GM12892 (cell line): ENCODE results near the gene DKK1.

ENCODE experiments used
- POLR2A ChIP-seq: IDR thresholded peaks from 2 replicates; pipeline ENCODE4 v1.6.1; 2011; ENCODE audit warnings: low read depth, low read length, control low read depth
- POLR2AphosphoS5 ChIP-seq: IDR thresholded peaks from 2 replicates; pipeline ENCODE4 v1.6.1; 2011; ENCODE audit warnings: low read depth, low read length, control low read depth
- TAF1 ChIP-seq: IDR thresholded peaks from 2 replicates; pipeline ENCODE4 v1.6.1; 2011; ENCODE audit warnings: low read depth, mild to moderate bottlenecking, control low read depth, low read length, borderline replicate concordance

DNA sequence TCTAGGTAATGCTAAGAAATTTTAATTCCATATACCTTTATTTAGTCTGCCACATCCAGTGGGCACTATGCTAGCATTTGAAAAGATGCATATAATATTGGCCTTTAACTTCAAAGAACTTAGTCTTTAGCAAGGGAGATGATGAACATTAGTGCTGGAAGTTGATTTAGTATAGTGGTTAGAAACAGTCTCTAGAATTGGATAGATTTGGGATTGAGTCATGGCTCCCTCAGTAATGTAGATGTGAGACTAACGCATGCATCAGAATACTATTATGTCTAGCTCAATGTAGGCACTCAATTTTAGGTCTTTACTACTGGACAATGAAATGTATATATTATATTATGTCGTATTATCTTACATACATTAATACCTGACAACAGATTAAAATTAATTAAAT is 5.8 kb downstream of the DKK1 start:
- TF ChIP-seq TAF1 (no peak), POLR2A (no peak), POLR2AphosphoS5 (no peak)
